Measurements from ENCODE around the gene TMEM132A. TPM values are rescaled to one million over a fixed set of nuclear protein-coding genes. Genes with fewer than 3 reads are reported as not detected.

The TMEM132A gene
- total and polyA plus RNA-seq, 9 of the 15 experiments (the other 6 are each of a cell fraction or from before 2014, with no cell fraction given) = 0.04 to 1.1 (median 0.18) TPM; not detected in 4

GRCh38 chr11:60875366-60876167 is 48.7 kb upstream of the TMEM132A start (continued):
- TF ChIP-seq ZNF518B (CRISPR knock-in tag; IDR thresholded peaks at IDR 0.05) = no peak
- TF ChIP-seq KLF6 (CRISPR knock-in tag; IDR thresholded peaks at IDR 0.05; ENCODE audit: borderline replicate concordance) = no peak
- TF ChIP-seq SUPT5H (IDR thresholded peaks at IDR 0.05) = no peak
- no peak for TF ChIP-seq SRSF1 (IDR thresholded peaks at IDR 0.05; ENCODE audit: low read depth, low read length)
- TF ChIP-seq ZNF79 (CRISPR knock-in tag; IDR thresholded peaks at IDR 0.05; ENCODE audit: low read depth) = no peak
- TF ChIP-seq MCM3 (IDR thresholded peaks at IDR 0.05) = no peak

GRCh38 chr11:60876168-60876485 is 48.1 kb upstream of the TMEM132A start:
- Histone ChIP-seq H3K4me1 (replicated peaks in 1 of 2; ENCODE audit: control insufficient read depth in 2 of 2, insufficient read depth in 2 of 2, low read length in 2 of 2) (peaks cover 6 to 22% of the 10 kb centered on the region in 2 experiments; a peak in 4 of 5 replicates), H3K27me3 (ENCODE audit: control insufficient read depth in 2 of 2, insufficient read depth in 2 of 2, low read length in 2 of 2) (no peaks in the 10 kb centered on the region), H2AFZ (ENCODE audit: low read depth, low read length) (no peak overlapping the region), H3K9ac (ENCODE audit: insufficient read depth in 1 of 2, low read depth in 2 of 2, low read length in 2 of 2) (no peak overlapping the region), H3K36me3 (ENCODE audit: control insufficient read depth, insufficient read depth, low read length) (peaks cover 19% of the 10 kb centered on the region; the same call in 2 of the 3 replicates), H3K4me3 (no peak overlapping the region), H3K9me3 (replicated peaks; ENCODE audit: control insufficient read depth, insufficient read depth, low read depth, low read length) (no peaks in the 10 kb centered on the region), H4K20me1 (replicated peaks; ENCODE audit: control insufficient read depth, insufficient read depth, low read length) (no peaks in the 10 kb centered on the region), H3K4me2 (ENCODE audit: insufficient read depth, low read length) (no peak overlapping the region), H3K9me1 (ENCODE audit: control insufficient read depth, insufficient read depth, low read length) (peaks cover 3% of the 10 kb centered on the region), H3K27ac (ENCODE audit: extremely low read depth, low read depth, low read length) (no peak overlapping the region), H3K79me2 (ENCODE audit: control insufficient read depth, insufficient read depth, low read length) (no peaks in the 10 kb centered on the region)
- ChIA-PET CTCF (ENCODE audit: low intra/inter-chr PET ratio) (interaction anchor here (0.7 kb wide), 1 partner anchor 489 kb away, joined by 3 read pairs; no protein-coding TSS in a partner anchor), POLR2A (interaction anchor here (0.8 to 1.3 kb wide), 2 partner anchors 11 to 18 kb away, joined by 3 read pairs; no protein-coding TSS in a partner anchor)
- intact Hi-C loops (cut with micrococcal nuclease) (no loop called here), in situ Hi-C loops (cut with MboI) (no loop called here)
- WGBS (ENCODE audit: insufficient coverage, low coverage, missing lambda C conversion rate) = 67% methylated on average over 1 of the region's 2 CpGs
- TF ChIP-seq E2F5 (CRISPR knock-in tag; IDR thresholded peaks at IDR 0.05) = no peak
- no peak for TF ChIP-seq ETV6 (IDR thresholded peaks at IDR 0.05; ENCODE audit: borderline replicate concordance in 1 of 2, low read depth in 2 of 2, low read length in 1 of 2)
- no peak for TF ChIP-seq ETV6 (CRISPR knock-in tag; IDR thresholded peaks at IDR 0.05; ENCODE audit: borderline replicate concordance)
- no peak for TF ChIP-seq FOS (IDR thresholded peaks at IDR 0.05; ENCODE audit: extremely low read depth, insufficient read length)
- no peak for TF ChIP-seq NFXL1 (CRISPR knock-in tag; IDR thresholded peaks at IDR 0.05)
- no peak for TF ChIP-seq RB1 (IDR thresholded peaks at IDR 0.05; ENCODE audit: low read depth)
- TF ChIP-seq IRF2 (CRISPR knock-in tag; IDR thresholded peaks at IDR 0.05) = no peak
- no peak for ATAC-seq
- BruUV-seq (replicated peaks) = no TSS peak
- FAIRE-seq = no peak
- DNase-seq (ENCODE audit: extremely low read depth in 1 of 4, low spot score in 3 of 4) = no peak
